ENCODE results near the gene GFOD1. TPM values are rescaled to one million over a fixed set of nuclear protein-coding genes. Genes with fewer than 3 reads are reported as not detected.

GFOD1 gene
- total RNA-seq, 1 experiment from 2014 or later: 29.5 TPM

DNA sequence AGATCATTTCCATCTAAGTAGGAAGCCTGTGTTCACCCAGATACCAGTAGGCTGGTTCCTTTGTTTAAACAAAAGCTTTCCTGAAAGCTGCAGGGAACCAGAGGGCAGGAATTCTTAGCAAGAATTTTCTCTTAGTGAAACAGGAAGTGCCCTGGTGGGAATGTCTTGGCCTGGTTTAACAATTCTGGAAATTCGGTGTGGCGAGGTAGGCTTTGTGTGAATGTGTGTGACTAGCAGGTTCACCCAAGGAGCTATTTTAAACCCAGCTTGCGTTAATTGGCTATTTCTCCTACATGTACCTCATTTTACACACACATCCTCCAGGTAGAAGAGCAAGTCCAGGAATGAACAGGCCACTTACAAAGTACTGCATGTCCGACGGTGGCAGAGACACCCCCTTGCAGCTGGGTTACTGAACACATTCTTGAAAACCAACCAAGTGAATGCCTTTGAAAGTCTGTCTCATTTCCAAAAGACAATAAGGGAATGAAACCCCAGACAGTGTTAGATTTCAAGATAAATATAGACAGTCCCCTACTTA lies 64.6 kb downstream of the GFOD1 start:
- no peaks in the 10 kb centered on the region for H3K9me2 ChIP-seq (replicated peaks; ENCODE audit: insufficient read depth, low read length)
- H3K79me2 ChIP-seq (ENCODE audit: low read length): peaks cover 95% of the 10 kb centered on the region
- H3K9me3 ChIP-seq (ENCODE audit: low read length): no peaks in the 10 kb centered on the region
- no peaks in the 10 kb centered on the region for H3K36me3 ChIP-seq (ENCODE audit: insufficient read depth, low read length)
- no peak overlapping the region for H3K9ac ChIP-seq (ENCODE audit: low read length)
- H3K27ac ChIP-seq (ENCODE audit: low read length): no peak overlapping the region
- no peak for DNase-seq
- no peak overlapping the region for H3K4me3 ChIP-seq (ENCODE audit: low read length)
- H2AFZ ChIP-seq (ENCODE audit: low read length): no peak overlapping the region
- H4K20me1 ChIP-seq (ENCODE audit: insufficient read depth, low read depth, low read length): peaks cover 35% of the 10 kb centered on the region; the same call in 1 of the 2 replicates
- no peak overlapping the region for H3K4me2 ChIP-seq (ENCODE audit: low read depth, low read length, poor library complexity, severe bottlenecking)
- H3K27me3 ChIP-seq (ENCODE audit: low read length): no peaks in the 10 kb centered on the region
- peaks cover 59% of the 10 kb centered on the region for H3K4me1 ChIP-seq (ENCODE audit: low read length)

GRCh38 chr6:13421425-13422059 lies 65.9 kb downstream of the GFOD1 start:
- no peak overlapping the region for H3K9ac ChIP-seq (ENCODE audit: low read length)
- H4K20me1 ChIP-seq (ENCODE audit: insufficient read depth, low read depth, low read length): peaks cover 23% of the 10 kb centered on the region; the same call in 1 of the 2 replicates
- peaks cover 3% of the 10 kb centered on the region; the same call in 1 of the 2 replicates for H3K36me3 ChIP-seq (ENCODE audit: insufficient read depth, low read length)
- H3K9me3 ChIP-seq (ENCODE audit: low read length): no peaks in the 10 kb centered on the region
- no peak overlapping the region for H3K4me3 ChIP-seq (ENCODE audit: low read length)
- H3K27ac ChIP-seq (ENCODE audit: low read length): 0 out of 2 replicates have a peak overlapping the region, but pooled peaks have one; percentile 10
- H3K4me2 ChIP-seq (ENCODE audit: low read depth, low read length, poor library complexity, severe bottlenecking): no peak overlapping the region
- H3K4me1 ChIP-seq (ENCODE audit: low read length): peaks cover 47% of the 10 kb centered on the region
- no peaks in the 10 kb centered on the region for H3K9me2 ChIP-seq (replicated peaks; ENCODE audit: insufficient read depth, low read length)
- DNase-seq: no peak
- H2AFZ ChIP-seq (ENCODE audit: low read length): no peak overlapping the region
- no peaks in the 10 kb centered on the region for H3K27me3 ChIP-seq (ENCODE audit: low read length)
- peaks cover 92% of the 10 kb centered on the region for H3K79me2 ChIP-seq (ENCODE audit: low read length)

DNA sequence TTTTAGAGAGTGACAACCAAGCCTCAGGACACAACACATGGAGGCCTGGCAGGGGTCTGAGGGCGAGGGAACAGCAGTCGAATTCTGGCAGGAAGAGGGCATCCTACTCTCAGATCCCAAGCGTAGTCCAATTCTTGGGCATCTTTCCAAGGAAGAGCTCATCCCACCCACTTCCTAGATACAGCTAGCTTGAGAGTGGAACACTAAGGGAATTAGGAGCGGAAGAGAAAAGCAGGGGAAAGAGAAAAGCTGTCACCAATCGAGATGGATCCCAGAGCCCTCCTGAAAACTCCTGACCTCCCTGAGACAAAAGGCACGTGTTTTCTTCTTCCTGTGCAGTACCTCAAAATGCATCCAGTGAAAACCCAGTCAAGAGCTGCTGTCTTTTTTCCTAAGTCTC lies 67.1 kb downstream of the GFOD1 start:
- peaks cover 39% of the 10 kb centered on the region for H3K4me1 ChIP-seq (ENCODE audit: low read length)
- H3K9me3 ChIP-seq (ENCODE audit: low read length): no peaks in the 10 kb centered on the region
- peaks cover 10% of the 10 kb centered on the region; the same call in 1 of the 2 replicates for H4K20me1 ChIP-seq (ENCODE audit: insufficient read depth, low read depth, low read length)
- H2AFZ ChIP-seq (ENCODE audit: low read length): no peak overlapping the region
- H3K9me2 ChIP-seq (replicated peaks; ENCODE audit: insufficient read depth, low read length): no peaks in the 10 kb centered on the region
- H3K27ac ChIP-seq (ENCODE audit: low read length): no peak overlapping the region
- H3K27me3 ChIP-seq (ENCODE audit: low read length): no peaks in the 10 kb centered on the region
- peaks cover 92% of the 10 kb centered on the region for H3K79me2 ChIP-seq (ENCODE audit: low read length)
- H3K36me3 ChIP-seq (ENCODE audit: insufficient read depth, low read length): peaks cover 6% of the 10 kb centered on the region; the same call in 1 of the 2 replicates
- no peak overlapping the region for H3K4me3 ChIP-seq (ENCODE audit: low read length)
- no peak for DNase-seq
- H3K9ac ChIP-seq (ENCODE audit: low read length): no peak overlapping the region
- H3K4me2 ChIP-seq (ENCODE audit: low read depth, low read length, poor library complexity, severe bottlenecking): no peak overlapping the region

GRCh38 chr6:13419422-13420195 lies 67.8 kb downstream of the GFOD1 start:
- H3K9ac ChIP-seq (ENCODE audit: low read length): no peak overlapping the region
- H3K36me3 ChIP-seq (ENCODE audit: insufficient read depth, low read length): peaks cover 6% of the 10 kb centered on the region; the same call in 1 of the 2 replicates
- no peak overlapping the region for H2AFZ ChIP-seq (ENCODE audit: low read length)
- no peak overlapping the region for H3K27ac ChIP-seq (ENCODE audit: low read length)
- no peak overlapping the region for H3K4me3 ChIP-seq (ENCODE audit: low read length)
- DNase-seq: no peak
- H4K20me1 ChIP-seq (ENCODE audit: insufficient read depth, low read depth, low read length): peaks cover 7% of the 10 kb centered on the region; the same call in 1 of the 2 replicates
- peaks cover 95% of the 10 kb centered on the region for H3K79me2 ChIP-seq (ENCODE audit: low read length)
- H3K4me1 ChIP-seq (ENCODE audit: low read length): peaks cover 42% of the 10 kb centered on the region
- H3K27me3 ChIP-seq (ENCODE audit: low read length): no peaks in the 10 kb centered on the region
- no peaks in the 10 kb centered on the region for H3K9me2 ChIP-seq (replicated peaks; ENCODE audit: insufficient read depth, low read length)
- H3K4me2 ChIP-seq (ENCODE audit: low read depth, low read length, poor library complexity, severe bottlenecking): no peak overlapping the region
- no peaks in the 10 kb centered on the region for H3K9me3 ChIP-seq (ENCODE audit: low read length)

DNA sequence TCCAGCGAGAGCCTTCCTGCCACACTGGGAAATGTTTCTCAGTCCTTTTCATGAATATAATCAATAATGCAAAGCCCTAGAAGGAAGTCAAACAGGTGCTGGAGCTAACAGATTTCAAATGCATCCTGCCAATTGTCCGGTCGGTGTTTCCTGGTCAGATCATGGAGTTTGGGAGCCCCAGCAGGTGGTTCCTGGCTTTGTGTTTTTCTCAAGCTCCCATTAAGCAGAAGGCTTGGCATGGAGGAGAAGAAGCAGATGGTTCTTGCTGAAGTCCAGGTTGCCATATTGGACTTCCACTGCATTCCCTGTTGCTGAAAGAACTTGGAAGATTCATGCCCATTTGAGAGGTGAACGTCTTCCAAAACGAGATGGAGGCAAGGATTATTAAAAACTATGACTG lies 68.6 kb downstream of the GFOD1 start:
- Histone ChIP-seq H3K4me1 (ENCODE audit: low read length) (peaks cover 49% of the 10 kb centered on the region), H3K9me2 (replicated peaks; ENCODE audit: insufficient read depth, low read length) (no peaks in the 10 kb centered on the region), H4K20me1 (ENCODE audit: insufficient read depth, low read depth, low read length) (peaks cover 7% of the 10 kb centered on the region; the same call in 1 of the 2 replicates), H3K4me3 (ENCODE audit: low read length) (no peak overlapping the region), H3K9ac (ENCODE audit: low read length) (no peak overlapping the region), H3K36me3 (ENCODE audit: insufficient read depth, low read length) (peaks cover 6% of the 10 kb centered on the region; the same call in 1 of the 2 replicates), H3K27ac (ENCODE audit: low read length) (no peak overlapping the region), H3K4me2 (ENCODE audit: low read depth, low read length, poor library complexity, severe bottlenecking) (no peak overlapping the region), H2AFZ (ENCODE audit: low read length) (no peak overlapping the region), H3K79me2 (ENCODE audit: low read length) (peaks cover 96% of the 10 kb centered on the region), H3K27me3 (ENCODE audit: low read length) (no peaks in the 10 kb centered on the region), H3K9me3 (ENCODE audit: low read length) (no peaks in the 10 kb centered on the region)
- no peak for DNase-seq

- Histone ChIP-seq H3K4me3 (ENCODE audit: low read length) (no peak overlapping the region), H3K36me3 (ENCODE audit: insufficient read depth, low read length) (peaks cover 6% of the 10 kb centered on the region; the same call in 1 of the 2 replicates), H3K9ac (ENCODE audit: low read length) (no peak overlapping the region), H3K27ac (ENCODE audit: low read length) (no peak overlapping the region), H3K27me3 (ENCODE audit: low read length) (no peaks in the 10 kb centered on the region), H4K20me1 (ENCODE audit: insufficient read depth, low read depth, low read length) (peaks cover 7% of the 10 kb centered on the region; the same call in 1 of the 2 replicates), H2AFZ (ENCODE audit: low read length) (no peak overlapping the region), H3K9me3 (ENCODE audit: low read length) (no peaks in the 10 kb centered on the region), H3K4me2 (ENCODE audit: low read depth, low read length, poor library complexity, severe bottlenecking) (no peak overlapping the region), H3K4me1 (ENCODE audit: low read length) (peaks cover 50% of the 10 kb centered on the region), H3K79me2 (ENCODE audit: low read length) (peaks cover 95% of the 10 kb centered on the region), H3K9me2 (replicated peaks; ENCODE audit: insufficient read depth, low read length) (no peaks in the 10 kb centered on the region)
- DNase-seq: no peak
These were observed 69.4 kb downstream of the GFOD1 start for GRCh38 chr6:13417954-13418353.

- Histone ChIP-seq H3K27ac (ENCODE audit: low read length) (no peak overlapping the region), H3K9me3 (ENCODE audit: low read length) (no peaks in the 10 kb centered on the region), H3K9me2 (replicated peaks; ENCODE audit: insufficient read depth, low read length) (no peaks in the 10 kb centered on the region), H3K4me1 (ENCODE audit: low read length) (peaks cover 46% of the 10 kb centered on the region), H3K79me2 (ENCODE audit: low read length) (peaks cover 95% of the 10 kb centered on the region), H2AFZ (ENCODE audit: low read length) (no peak overlapping the region), H3K4me2 (ENCODE audit: low read depth, low read length, poor library complexity, severe bottlenecking) (no peak overlapping the region), H3K27me3 (ENCODE audit: low read length) (no peaks in the 10 kb centered on the region), H3K9ac (ENCODE audit: low read length) (no peak overlapping the region), H3K36me3 (ENCODE audit: insufficient read depth, low read length) (peaks cover 6% of the 10 kb centered on the region; the same call in 1 of the 2 replicates), H4K20me1 (ENCODE audit: insufficient read depth, low read depth, low read length) (peaks cover 7% of the 10 kb centered on the region; the same call in 1 of the 2 replicates), H3K4me3 (ENCODE audit: low read length) (no peak overlapping the region)
- DNase-seq: no peak
These were observed 70.0 kb downstream of the GFOD1 start for GRCh38 chr6:13417431-13417830.

GRCh38 chr6:13415283-13415682 lies 72.1 kb downstream of the GFOD1 start:
- Histone ChIP-seq H2AFZ (ENCODE audit: low read length) (no peak overlapping the region), H3K27ac (ENCODE audit: low read length) (peak overlapping the region; percentile 38; the same call in 1 of the 2 replicates), H3K36me3 (ENCODE audit: insufficient read depth, low read length) (peaks cover 6% of the 10 kb centered on the region; the same call in 1 of the 2 replicates), H3K4me1 (ENCODE audit: low read length) (peaks cover 31% of the 10 kb centered on the region), H3K79me2 (ENCODE audit: low read length) (peaks cover 90% of the 10 kb centered on the region), H3K27me3 (ENCODE audit: low read length) (no peaks in the 10 kb centered on the region), H3K4me2 (ENCODE audit: low read depth, low read length, poor library complexity, severe bottlenecking) (no peak overlapping the region), H3K9me2 (replicated peaks; ENCODE audit: insufficient read depth, low read length) (no peaks in the 10 kb centered on the region), H3K9ac (ENCODE audit: low read length) (no peak overlapping the region), H3K9me3 (ENCODE audit: low read length) (no peaks in the 10 kb centered on the region), H4K20me1 (ENCODE audit: insufficient read depth, low read depth, low read length) (peaks cover 6% of the 10 kb centered on the region; the same call in 1 of the 2 replicates), H3K4me3 (ENCODE audit: low read length) (no peak overlapping the region)
- no peak for DNase-seq

Measured in Karpas-422 (cell line).